HepG2 (cell line): Measurements from ENCODE around the gene ZNF444. TPM values are rescaled to one million over a fixed set of nuclear protein-coding genes. Genes with fewer than 3 reads are reported as not detected.

Experiments
- CAMTA2 ChIP-seq: sonication (generic); formaldehyde crosslinking; IDR thresholded peaks from 2 replicates; pipeline ENCODE4 v1.4.0; 2020; ENCODE audit warnings: mild to moderate bottlenecking, missing genetic modification reagents, borderline replicate concordance
- GABPA ChIP-seq, 2 experiments: IDR thresholded peaks; 2 replicates each; pipeline ENCODE4 v1.6.1; 2011 to 2016; ENCODE audit warnings: low read depth in 2 of 2, low read length in 1 of 2, missing biosample characterization in 1 of 2, missing genetic modification characterization in 1 of 2
- HNRNPL ChIP-seq: fragments of 200-400 bp; formaldehyde crosslinking; IDR thresholded peaks from 2 replicates; pipeline ENCODE4 v1.6.1; 2017; ENCODE audit warnings: mild to moderate bottlenecking, low read depth, low read length
- MIER2 ChIP-seq: IDR thresholded peaks from 2 replicates; pipeline ENCODE4 v1.6.1; 2016; ENCODE audit warnings: missing biosample characterization, missing genetic modification reagents
- NR2C2 ChIP-seq: sonication (generic); formaldehyde crosslinking; IDR thresholded peaks from 2 replicates; pipeline ENCODE4 v1.4.0; 2020; ENCODE audit warnings: missing genetic modification reagents, mild to moderate bottlenecking, moderate library complexity, borderline replicate concordance
- RBM39 ChIP-seq: fragments of 200-400 bp; formaldehyde crosslinking; IDR thresholded peaks from one replicate; pipeline ENCODE4 v1.6.1; 2018; ENCODE audit warnings: antibody characterized with exemption, mild to moderate bottlenecking, low read depth, low read length; ENCODE audit not compliant: poor library complexity, severe bottlenecking
- SMAD1 ChIP-seq: sonication (generic); formaldehyde crosslinking; IDR thresholded peaks from 2 replicates; pipeline ENCODE4 v1.4.0; 2020; ENCODE audit warnings: missing genetic modification reagents, low read depth, mild to moderate bottlenecking, borderline replicate concordance
- SSRP1 ChIP-seq: IDR thresholded peaks from 2 replicates; pipeline ENCODE4 v1.6.1; 2016; ENCODE audit warnings: control low read depth
- TRIM24 ChIP-seq: sonication (generic); formaldehyde crosslinking; IDR thresholded peaks from 2 replicates; pipeline ENCODE4 v1.8.0; 2022; ENCODE audit warnings: mild to moderate bottlenecking, missing genetic modification reagents
- ZBTB1 ChIP-seq: sonication (generic); formaldehyde crosslinking; IDR thresholded peaks from 2 replicates; pipeline ENCODE4 v1.4.0; 2020; ENCODE audit warnings: missing genetic modification reagents, borderline replicate concordance
- ZNF598 ChIP-seq: sonication (generic); formaldehyde crosslinking; IDR thresholded peaks from 2 replicates; pipeline ENCODE4 v1.5.1; 2020; ENCODE audit warnings: mild to moderate bottlenecking, missing genetic modification reagents, borderline replicate concordance
- ZNF614 ChIP-seq: IDR thresholded peaks from 2 replicates; pipeline ENCODE4 v1.6.1; 2018; ENCODE audit warnings: missing biosample characterization, missing genetic modification reagents, inconsistent platforms, borderline replicate concordance
- ZSCAN30 ChIP-seq: sonication (generic); formaldehyde crosslinking; IDR thresholded peaks from 2 replicates; pipeline ENCODE4 v1.5.0; 2020; ENCODE audit warnings: mild to moderate bottlenecking, missing genetic modification reagents
- ZZZ3 ChIP-seq: sonication (generic); formaldehyde crosslinking; IDR thresholded peaks from 2 replicates; pipeline ENCODE4 v1.4.0; 2020; ENCODE audit warnings: missing genetic modification reagents, mild to moderate bottlenecking, borderline replicate concordance
- polyA plus RNA-seq, 8 experiments: library from polyadenylated mRNA; depleted of rRNA in 3 of 8; stranded (reverse) in 7 of 8; unstranded in 1 of 8; fragments of >200 nt; fragmentation: Illumina TruSeq in 4 of 8; extraction: Trizol in 4 of 8; gene quantifications; 2 replicates each; pipeline versions ENCODE4 v1.2.1 to v1.2.3, GENCODE V29; 2011 to 2016; ENCODE audit warnings: low read depth in 4 of 8, missing spikeins in 1 of 8, mixed read lengths in 1 of 8; ENCODE audit not compliant: insufficient read depth in 1 of 8
- total RNA-seq, 5 experiments: library from RNA; depleted of rRNA; stranded (reverse); fragments of >200 nt; fragmentation: Illumina TruSeq; extraction: Trizol; gene quantifications; 2 replicates each; pipeline ENCODE4 v1.2.3, GENCODE V29; 2016; ENCODE audit warnings: low read depth in 1 of 5
- TF ChIP-seq, protein P1 (sequence below): sonication (generic); formaldehyde crosslinking; IDR thresholded peaks from 2 replicates; pipeline ENCODE4 v1.4.0; 2020; ENCODE audit warnings: mild to moderate bottlenecking, missing genetic modification reagents
- TF ChIP-seq, protein P2 (sequence below), 2 experiments: sonication (generic) in 1 of 2; formaldehyde crosslinking in 1 of 2; IDR thresholded peaks; 2 replicates each; pipeline versions ENCODE4 v1.4.0 to v1.6.1; 2016 to 2020; ENCODE audit warnings: borderline replicate concordance in 1 of 2, low read depth in 1 of 2, mild to moderate bottlenecking in 1 of 2, missing genetic modification reagents in 1 of 2
- TF ChIP-seq, protein P3 (sequence below): sonication (generic); formaldehyde crosslinking; IDR thresholded peaks from 2 replicates; pipeline ENCODE4 v1.4.0; 2020; ENCODE audit warnings: missing genetic modification reagents
- TF ChIP-seq, protein P4 (sequence below): sonication (generic); formaldehyde crosslinking; IDR thresholded peaks from 2 replicates; pipeline ENCODE4 v1.4.0; 2020; ENCODE audit warnings: mild to moderate bottlenecking, low read depth, missing genetic modification reagents

Gene ZNF444
- total and polyA plus RNA-seq, 2 of the 13 experiments (the other 11 are each of a cell fraction or from before 2014, with no cell fraction given), result 27.4 to 30.3 TPM

DNA sequence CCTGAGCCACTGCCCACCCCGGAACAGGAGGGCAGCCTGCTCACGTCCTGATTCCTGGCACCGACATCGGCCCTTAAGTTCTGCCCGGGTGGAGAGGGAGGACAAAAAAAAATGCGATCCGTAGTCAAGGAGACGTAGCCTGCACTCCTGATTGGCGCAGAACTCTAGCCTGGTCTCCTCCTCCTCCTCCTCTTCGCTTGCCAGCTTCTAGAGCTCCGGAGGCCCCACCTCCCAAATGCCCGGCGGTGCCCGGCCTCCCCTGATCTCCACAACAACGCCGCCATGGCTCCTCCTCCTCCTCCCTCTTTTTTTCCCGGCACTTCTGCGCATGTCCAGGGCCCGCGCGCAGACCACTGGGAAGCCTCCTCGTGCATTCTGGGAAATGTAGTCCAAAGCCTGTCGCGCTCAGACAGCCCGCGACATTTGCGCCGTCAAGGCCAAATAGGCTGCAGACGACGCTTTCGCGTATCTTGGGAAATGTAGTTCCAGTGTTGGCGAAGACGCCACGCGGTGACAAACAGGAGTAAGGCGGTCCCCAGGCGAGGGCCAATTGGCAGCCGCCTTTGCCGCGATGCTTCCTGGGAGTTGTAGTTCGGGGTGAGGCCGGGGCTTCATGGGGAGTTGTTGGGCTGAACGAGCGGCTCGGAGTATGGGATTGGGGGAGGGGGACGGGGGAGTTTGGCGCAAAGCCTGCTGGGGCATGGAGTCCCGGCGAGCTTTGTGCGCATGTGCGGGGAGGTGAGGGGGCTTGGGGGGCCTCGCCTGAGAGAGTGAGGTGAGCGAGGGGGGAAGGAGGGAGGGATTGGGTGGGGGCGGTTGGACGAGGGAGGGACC lies at the start of gene ZNF444 (continued):
- TF ChIP-seq ZNF598 (CRISPR knock-in tag), result no peak
- TF ChIP-seq HNRNPL, result peak; percentile 91
- TF ChIP-seq SSRP1, result no peak
- TF ChIP-seq, protein P1, sequence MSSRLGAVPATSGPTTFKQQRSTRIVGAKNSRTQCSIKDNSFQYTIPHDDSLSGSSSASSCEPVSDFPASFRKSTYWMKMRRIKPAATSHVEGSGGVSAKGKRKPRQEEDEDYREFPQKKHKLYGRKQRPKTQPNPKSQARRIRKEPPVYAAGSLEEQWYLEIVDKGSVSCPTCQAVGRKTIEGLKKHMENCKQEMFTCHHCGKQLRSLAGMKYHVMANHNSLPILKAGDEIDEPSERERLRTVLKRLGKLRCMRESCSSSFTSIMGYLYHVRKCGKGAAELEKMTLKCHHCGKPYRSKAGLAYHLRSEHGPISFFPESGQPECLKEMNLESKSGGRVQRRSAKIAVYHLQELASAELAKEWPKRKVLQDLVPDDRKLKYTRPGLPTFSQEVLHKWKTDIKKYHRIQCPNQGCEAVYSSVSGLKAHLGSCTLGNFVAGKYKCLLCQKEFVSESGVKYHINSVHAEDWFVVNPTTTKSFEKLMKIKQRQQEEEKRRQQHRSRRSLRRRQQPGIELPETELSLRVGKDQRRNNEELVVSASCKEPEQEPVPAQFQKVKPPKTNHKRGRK (CRISPR knock-in tag), result no peak
- TF ChIP-seq ZNF614 (CRISPR knock-in tag), result no peak
- no peak; the same call in 1 of the 2 replicates for TF ChIP-seq MIER2
- no peak for TF ChIP-seq ZSCAN30 (CRISPR knock-in tag)
- TF ChIP-seq, protein P2, sequence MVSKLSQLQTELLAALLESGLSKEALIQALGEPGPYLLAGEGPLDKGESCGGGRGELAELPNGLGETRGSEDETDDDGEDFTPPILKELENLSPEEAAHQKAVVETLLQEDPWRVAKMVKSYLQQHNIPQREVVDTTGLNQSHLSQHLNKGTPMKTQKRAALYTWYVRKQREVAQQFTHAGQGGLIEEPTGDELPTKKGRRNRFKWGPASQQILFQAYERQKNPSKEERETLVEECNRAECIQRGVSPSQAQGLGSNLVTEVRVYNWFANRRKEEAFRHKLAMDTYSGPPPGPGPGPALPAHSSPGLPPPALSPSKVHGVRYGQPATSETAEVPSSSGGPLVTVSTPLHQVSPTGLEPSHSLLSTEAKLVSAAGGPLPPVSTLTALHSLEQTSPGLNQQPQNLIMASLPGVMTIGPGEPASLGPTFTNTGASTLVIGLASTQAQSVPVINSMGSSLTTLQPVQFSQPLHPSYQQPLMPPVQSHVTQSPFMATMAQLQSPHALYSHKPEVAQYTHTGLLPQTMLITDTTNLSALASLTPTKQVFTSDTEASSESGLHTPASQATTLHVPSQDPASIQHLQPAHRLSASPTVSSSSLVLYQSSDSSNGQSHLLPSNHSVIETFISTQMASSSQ (IDR thresholded peaks at IDR 0.05; ENCODE audit: low read depth), result no peak; the same call in 1 of the 2 replicates
- TF ChIP-seq, protein P2 (CRISPR knock-in tag; IDR thresholded peaks at IDR 0.05; ENCODE audit: borderline replicate concordance), result no peak; the same call in 1 of the 2 replicates
- no peak for TF ChIP-seq ZZZ3 (CRISPR knock-in tag)
- peak; percentile 35 for TF ChIP-seq GABPA (IDR thresholded peaks at IDR 0.05; ENCODE audit: low read depth, low read length)
- TF ChIP-seq GABPA (CRISPR knock-in tag; IDR thresholded peaks at IDR 0.05; ENCODE audit: low read depth), result peak; percentile 88
- peak; percentile 64; the same call in 1 of the 2 replicates for TF ChIP-seq SMAD1 (CRISPR knock-in tag)
- peak; percentile 88 for TF ChIP-seq NR2C2 (CRISPR knock-in tag)
- TF ChIP-seq ZBTB1 (CRISPR knock-in tag), result no peak
- no peak for TF ChIP-seq RBM39
- TF ChIP-seq, protein P3, sequence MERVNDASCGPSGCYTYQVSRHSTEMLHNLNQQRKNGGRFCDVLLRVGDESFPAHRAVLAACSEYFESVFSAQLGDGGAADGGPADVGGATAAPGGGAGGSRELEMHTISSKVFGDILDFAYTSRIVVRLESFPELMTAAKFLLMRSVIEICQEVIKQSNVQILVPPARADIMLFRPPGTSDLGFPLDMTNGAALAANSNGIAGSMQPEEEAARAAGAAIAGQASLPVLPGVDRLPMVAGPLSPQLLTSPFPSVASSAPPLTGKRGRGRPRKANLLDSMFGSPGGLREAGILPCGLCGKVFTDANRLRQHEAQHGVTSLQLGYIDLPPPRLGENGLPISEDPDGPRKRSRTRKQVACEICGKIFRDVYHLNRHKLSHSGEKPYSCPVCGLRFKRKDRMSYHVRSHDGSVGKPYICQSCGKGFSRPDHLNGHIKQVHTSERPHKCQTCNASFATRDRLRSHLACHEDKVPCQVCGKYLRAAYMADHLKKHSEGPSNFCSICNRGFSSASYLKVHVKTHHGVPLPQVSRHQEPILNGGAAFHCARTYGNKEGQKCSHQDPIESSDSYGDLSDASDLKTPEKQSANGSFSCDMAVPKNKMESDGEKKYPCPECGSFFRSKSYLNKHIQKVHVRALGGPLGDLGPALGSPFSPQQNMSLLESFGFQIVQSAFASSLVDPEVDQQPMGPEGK (CRISPR knock-in tag), result no peak
- TF ChIP-seq, protein P4, sequence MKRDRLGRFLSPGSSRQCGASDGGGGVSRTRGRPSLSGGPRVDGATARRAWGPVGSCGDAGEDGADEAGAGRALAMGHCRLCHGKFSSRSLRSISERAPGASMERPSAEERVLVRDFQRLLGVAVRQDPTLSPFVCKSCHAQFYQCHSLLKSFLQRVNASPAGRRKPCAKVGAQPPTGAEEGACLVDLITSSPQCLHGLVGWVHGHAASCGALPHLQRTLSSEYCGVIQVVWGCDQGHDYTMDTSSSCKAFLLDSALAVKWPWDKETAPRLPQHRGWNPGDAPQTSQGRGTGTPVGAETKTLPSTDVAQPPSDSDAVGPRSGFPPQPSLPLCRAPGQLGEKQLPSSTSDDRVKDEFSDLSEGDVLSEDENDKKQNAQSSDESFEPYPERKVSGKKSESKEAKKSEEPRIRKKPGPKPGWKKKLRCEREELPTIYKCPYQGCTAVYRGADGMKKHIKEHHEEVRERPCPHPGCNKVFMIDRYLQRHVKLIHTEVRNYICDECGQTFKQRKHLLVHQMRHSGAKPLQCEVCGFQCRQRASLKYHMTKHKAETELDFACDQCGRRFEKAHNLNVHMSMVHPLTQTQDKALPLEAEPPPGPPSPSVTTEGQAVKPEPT (CRISPR knock-in tag), result no peak
- TF ChIP-seq CAMTA2 (CRISPR knock-in tag), result no peak
- TF ChIP-seq TRIM24 (CRISPR knock-in tag), result no peak
